Measurements from ENCODE around the gene PPP1R13B. TPM values are rescaled to one million over a fixed set of nuclear protein-coding genes. Genes with fewer than 3 reads are reported as not detected.

PPP1R13B gene
- polyA plus RNA-seq, 1 of the 3 experiments (the other 2 are of a cell fraction), result 5.7 TPM

- TF ChIP-seq RFX5 (IDR thresholded peaks at IDR 0.05; ENCODE audit: low read length) (no peak), GATA2 (CRISPR knock-in tag; IDR thresholded peaks at IDR 0.05) (no peak), FOXJ3 (CRISPR knock-in tag; IDR thresholded peaks at IDR 0.05) (no peak), SMC3 (IDR thresholded peaks at IDR 0.05; ENCODE audit: low read depth, low read length) (peak; percentile 89), TAF1 (IDR thresholded peaks at IDR 0.05; ENCODE audit: borderline replicate concordance, low read depth, low read length) (no peak), EZH2phosphoT487 (IDR thresholded peaks at IDR 0.05; ENCODE audit: borderline replicate concordance, low read depth) (no peak), EP300 (IDR thresholded peaks at IDR 0.05; ENCODE audit: borderline replicate concordance in 1 of 2, low read depth in 1 of 2, low read length in 1 of 2) (no peak), POLR2AphosphoS5 (IDR thresholded peaks at IDR 0.05; ENCODE audit: low read depth, low read length) (no peak), JUND (IDR thresholded peaks at IDR 0.05) (no peak), IRF3 (IDR thresholded peaks at IDR 0.05; ENCODE audit: low read depth, low read length) (no peak), FOXM1 (IDR thresholded peaks at IDR 0.05; ENCODE audit: low read depth) (no peak), TCF12 (IDR thresholded peaks at IDR 0.05) (no peak), MEF2A (IDR thresholded peaks at IDR 0.05; ENCODE audit: borderline replicate concordance, low read depth) (no peak), MXI1 (IDR thresholded peaks at IDR 0.05; ENCODE audit: low read depth, low read length) (0 out of 2 replicates have a peak, but pooled peaks have one; percentile 19), CHD2 (IDR thresholded peaks at IDR 0.05; ENCODE audit: low read length, partially characterized antibody) (no peak), NRF1 (IDR thresholded peaks at IDR 0.05; ENCODE audit: low read depth, low read length) (no peak), YY1 (IDR thresholded peaks at IDR 0.05; ENCODE audit: low read depth) (no peak), ZBTB33 (IDR thresholded peaks at IDR 0.05; ENCODE audit: borderline replicate concordance, low read depth) (no peak), FOSL2 (IDR thresholded peaks at IDR 0.05; ENCODE audit: borderline replicate concordance, low read depth) (no peak)
Observed at GRCh38 chr14:103808403-103809001, 38.9 kb downstream of the PPP1R13B start (continued).

GRCh38 chr14:103806805-103807204 is 40.6 kb downstream of the PPP1R13B start:
- CTCF ChIA-PET, result interaction anchor here (1.2 to 10.7 kb wide), 9 partner anchors 10 to 270 kb away, joined by 3 to 197 read pairs (median 14); no protein-coding TSS in a partner anchor
- 0 out of 2 replicates have a peak, but pooled peaks cover 8% of the 10 kb centered on the region for H4K20me1 ChIP-seq (ENCODE audit: insufficient read depth)
- no peak overlapping the region for H3K9ac ChIP-seq
- no peaks in the 10 kb centered on the region for H3K9me3 ChIP-seq
- H3K4me2 ChIP-seq, result no peak overlapping the region
- H2AFZ ChIP-seq (ENCODE audit: low read depth), result no peak overlapping the region
- no peak overlapping the region for H3K4me3 ChIP-seq (ENCODE audit: low read depth in 2 of 2, low read length in 1 of 2)
- H3K27ac ChIP-seq (ENCODE audit: low read depth in 2 of 2, low read length in 1 of 2), result no peak overlapping the region
- peaks cover 0 to 4% of the 10 kb centered on the region in 2 experiments; a peak in 1 of 4 replicates for H3K4me1 ChIP-seq (ENCODE audit: control insufficient read depth in 1 of 2, insufficient read depth in 2 of 2, low read depth in 1 of 2, low read length in 1 of 2)
- POLR2A ChIA-PET, result no interaction called here
- H3F3A ChIP-seq (replicated peaks; ENCODE audit: insufficient read depth), result peaks cover 12% of the 10 kb centered on the region
- H3K27me3 ChIP-seq (ENCODE audit: insufficient read depth), result no peaks in the 10 kb centered on the region
- no peaks in the 10 kb centered on the region for H3K36me3 ChIP-seq (replicated peaks in 1 of 2; ENCODE audit: control insufficient read depth in 1 of 2, insufficient read depth in 2 of 2, low read length in 1 of 2)
- peaks cover 3% of the 10 kb centered on the region; the same call in 1 of the 2 replicates for H3K79me2 ChIP-seq (ENCODE audit: insufficient read depth)
- 78% methylated on average over 5 of the region's 5 CpGs for WGBS (ENCODE audit: low lambda C conversion rate)
- H3K9me2 ChIP-seq, result no peaks in the 10 kb centered on the region
- DNase-seq, result no peak
- TF ChIP-seq TAF1 (IDR thresholded peaks at IDR 0.05; ENCODE audit: borderline replicate concordance, low read depth, low read length), result no peak
- TF ChIP-seq RFX5 (IDR thresholded peaks at IDR 0.05; ENCODE audit: low read length), result no peak
- no peak for TF ChIP-seq CTCF (IDR thresholded peaks at IDR 0.05)
- no peak for TF ChIP-seq MXI1 (IDR thresholded peaks at IDR 0.05; ENCODE audit: low read depth, low read length)
- no peak for TF ChIP-seq RAD21 (IDR thresholded peaks at IDR 0.05; ENCODE audit: low read length)
- TF ChIP-seq RCOR1 (IDR thresholded peaks at IDR 0.05; ENCODE audit: low read length), result no peak
- TF ChIP-seq MEF2A (IDR thresholded peaks at IDR 0.05; ENCODE audit: borderline replicate concordance, low read depth), result no peak
- no peak for TF ChIP-seq NRF1 (IDR thresholded peaks at IDR 0.05; ENCODE audit: low read depth, low read length)
- TF ChIP-seq PBX3 (IDR thresholded peaks at IDR 0.05), result no peak
- no peak for TF ChIP-seq JUND (IDR thresholded peaks at IDR 0.05)
- TF ChIP-seq USF1 (IDR thresholded peaks at IDR 0.05; ENCODE audit: borderline replicate concordance, low read depth), result no peak
